DND-41 (cell line): ENCODE results near the gene SATL1.

Experiments used
- ATAC-seq: fragments of 200-7000 bp; cut with Tn5 transposase; 3 replicates; pipeline ENCODE4 v1.9.1; 2021; ENCODE audit warnings: low read depth; ENCODE audit not compliant: insufficient read depth
- DNase-seq: peaks from one replicate; pipeline ENCODE4 v3.0.0-alpha.2; 2020
- H2AFZ ChIP-seq: 2 replicates; pipeline ENCODE4 v1.6.0; 2012; ENCODE audit warnings: low read depth, low read length
- H3K27ac ChIP-seq: 2 replicates; pipeline ENCODE4 v1.5.1; 2012; ENCODE audit warnings: low read length, inconsistent platforms
- H3K27me3 ChIP-seq: fragments of 200-600 bp; sonication (generic); 2 replicates; pipeline ENCODE4 v1.6.0; 2012; ENCODE audit warnings: low read length, mild to moderate bottlenecking, inconsistent platforms; ENCODE audit not compliant: insufficient read depth, poor library complexity
- H3K36me3 ChIP-seq: 2 replicates; pipeline ENCODE4 v1.5.1; 2012; ENCODE audit warnings: low read length, inconsistent platforms; ENCODE audit not compliant: insufficient read depth
- H3K4me1 ChIP-seq: 2 replicates; pipeline ENCODE4 v1.5.1; 2012; ENCODE audit warnings: mild to moderate bottlenecking, low read length; ENCODE audit not compliant: insufficient read depth
- H3K4me2 ChIP-seq: 2 replicates; pipeline ENCODE4 v1.6.0; 2012; ENCODE audit warnings: mild to moderate bottlenecking, moderate library complexity, low read length, inconsistent platforms; ENCODE audit not compliant: insufficient read depth
- H3K4me3 ChIP-seq, 2 experiments: fragments of 200-600 bp in 1 of 2; shearing (Covaris generic) in 1 of 2; 2 replicates each; pipeline ENCODE4 v1.5.1; 2012 to 2016; ENCODE audit warnings: inconsistent platforms in 2 of 2, low read length in 2 of 2, mild to moderate bottlenecking in 2 of 2, low read depth in 1 of 2, moderate library complexity in 1 of 2
- H3K79me2 ChIP-seq: 2 replicates; pipeline ENCODE4 v1.6.0; 2012; ENCODE audit warnings: low read length, inconsistent platforms; ENCODE audit not compliant: insufficient read depth
- H3K9ac ChIP-seq: 2 replicates; pipeline ENCODE4 v1.6.0; 2012; ENCODE audit warnings: low read depth, mild to moderate bottlenecking, inconsistent platforms, low read length, moderate library complexity
- H3K9me3 ChIP-seq: 2 replicates; pipeline ENCODE4 v1.5.1; 2012; ENCODE audit warnings: low read length, moderate library complexity, mild to moderate bottlenecking, inconsistent platforms; ENCODE audit not compliant: insufficient read depth, severe bottlenecking
- H4K20me1 ChIP-seq: 2 replicates; pipeline ENCODE4 v1.6.0; 2012; ENCODE audit warnings: low read length; ENCODE audit not compliant: insufficient read depth
- CTCF ChIP-seq: IDR thresholded peaks from 2 replicates; pipeline ENCODE4 v1.5.1; 2012; ENCODE audit warnings: borderline replicate concordance, low read length, moderate library complexity, mild to moderate bottlenecking; ENCODE audit not compliant: poor library complexity, severe bottlenecking; ENCODE audit errors: extremely low read depth
- EZH2 ChIP-seq: IDR thresholded peaks from 3 replicates; pipeline ENCODE4 v1.6.1; 2012; ENCODE audit warnings: borderline replicate concordance, low read depth, mild to moderate bottlenecking, moderate library complexity, low read length, inconsistent platforms; ENCODE audit not compliant: severe bottlenecking

Gene SATL1

GRCh38 chrX:85113746-85114145 lies 129.8 kb downstream of the SATL1 start:
- TF ChIP-seq EZH2 (no peak), CTCF (no peak)
- Histone ChIP-seq H3K4me1 (no peaks in the 10 kb centered on the region), H3K79me2 (no peaks in the 10 kb centered on the region), H3K4me3 (no peak overlapping the region), H3K4me2 (no peak overlapping the region), H2AFZ (no peak overlapping the region), H3K9me3 (no peaks in the 10 kb centered on the region), H3K9ac (no peak overlapping the region), H3K36me3 (no peaks in the 10 kb centered on the region), H3K27ac (no peak overlapping the region), H3K27me3 (no peaks in the 10 kb centered on the region), H4K20me1 (no peaks in the 10 kb centered on the region)
- no peak for DNase-seq
- no peak for ATAC-seq

GRCh38 chrX:85112293-85112692 lies 131.3 kb downstream of the SATL1 start:
- no peak overlapping the region for H3K9ac ChIP-seq
- no peaks in the 10 kb centered on the region for H3K79me2 ChIP-seq
- H4K20me1 ChIP-seq = no peaks in the 10 kb centered on the region
- no peak for DNase-seq
- no peaks in the 10 kb centered on the region for H3K27me3 ChIP-seq
- H3K9me3 ChIP-seq = no peaks in the 10 kb centered on the region
- TF ChIP-seq EZH2 (no peak), CTCF (no peak)
- no peak overlapping the region for H3K27ac ChIP-seq
- H2AFZ ChIP-seq = no peak overlapping the region
- no peak for ATAC-seq
- no peaks in the 10 kb centered on the region for H3K36me3 ChIP-seq
- no peak overlapping the region for H3K4me2 ChIP-seq
- H3K4me3 ChIP-seq = no peak overlapping the region
- H3K4me1 ChIP-seq = no peaks in the 10 kb centered on the region

GRCh38 chrX:85111347-85111746 lies 132.2 kb downstream of the SATL1 start:
- H3K9me3 ChIP-seq = no peaks in the 10 kb centered on the region
- no peak overlapping the region for H3K4me2 ChIP-seq
- no peaks in the 10 kb centered on the region for H4K20me1 ChIP-seq
- H3K9ac ChIP-seq = no peak overlapping the region
- H2AFZ ChIP-seq = no peak overlapping the region
- no peaks in the 10 kb centered on the region for H3K79me2 ChIP-seq
- H3K27me3 ChIP-seq = no peaks in the 10 kb centered on the region
- TF ChIP-seq EZH2 (no peak), CTCF (peak; percentile 62)
- no peak overlapping the region for H3K4me3 ChIP-seq
- H3K36me3 ChIP-seq = no peaks in the 10 kb centered on the region
- no peak for DNase-seq
- ATAC-seq = no peak
- H3K4me1 ChIP-seq = no peaks in the 10 kb centered on the region
- no peak overlapping the region for H3K27ac ChIP-seq

GRCh38 chrX:85109235-85109634 lies 134.3 kb downstream of the SATL1 start:
- ATAC-seq (no peak), DNase-seq (no peak)
- H3K4me3 ChIP-seq = no peak overlapping the region
- no peak overlapping the region for H3K4me2 ChIP-seq
- no peak overlapping the region for H3K9ac ChIP-seq
- H3K36me3 ChIP-seq = no peaks in the 10 kb centered on the region
- TF ChIP-seq EZH2 (no peak), CTCF (peak; percentile 40)
- H3K27me3 ChIP-seq = no peaks in the 10 kb centered on the region
- no peak overlapping the region for H2AFZ ChIP-seq
- no peaks in the 10 kb centered on the region for H3K9me3 ChIP-seq
- no peaks in the 10 kb centered on the region for H3K4me1 ChIP-seq
- no peaks in the 10 kb centered on the region for H3K79me2 ChIP-seq
- no peak overlapping the region for H3K27ac ChIP-seq
- H4K20me1 ChIP-seq = no peaks in the 10 kb centered on the region
